GM12878 (cell line): ENCODE measurements around the gene PTK7. TPM values are rescaled to one million over a fixed set of nuclear protein-coding genes. Genes with fewer than 3 reads are reported as not detected.
A peak's percentile ranks its signal among the peaks of the same experiment; 100 is the strongest.

Source experiments
- CHD2 ChIP-seq: IDR thresholded peaks from 2 replicates; pipeline ENCODE4 v1.6.1; 2011; ENCODE audit warnings: low read depth, low read length, improper control_type of control experiment, borderline replicate concordance
- DPF2 ChIP-seq: fragments of 450-650 bp; IDR thresholded peaks from 2 replicates; pipeline ENCODE4 v1.6.1; 2017; ENCODE audit warnings: mild to moderate bottlenecking
- EGR1 ChIP-seq, 2 experiments: IDR thresholded peaks; 1 replicate in 1 of 2; 2 replicates in 1 of 2; pipeline ENCODE4 v1.6.1; 2011 to 2012; ENCODE audit warnings: low read depth in 2 of 2, low read length in 2 of 2, borderline replicate concordance in 1 of 2, mild to moderate bottlenecking in 1 of 2, moderate library complexity in 1 of 2
- EZH2 ChIP-seq: IDR thresholded peaks from 2 replicates; pipeline ENCODE4 v1.6.1; 2012; ENCODE audit warnings: low read depth, mild to moderate bottlenecking, control low read depth, inconsistent platforms, low read length, borderline replicate concordance; ENCODE audit not compliant: control insufficient read depth
- FOS ChIP-seq: IDR thresholded peaks from 3 replicates; pipeline ENCODE4 v1.6.1; 2011; ENCODE audit warnings: borderline replicate concordance; ENCODE audit not compliant: insufficient read length; ENCODE audit errors: extremely low read depth
- GATAD2B ChIP-seq: fragments of 450-650 bp; conservative IDR thresholded peaks from 2 replicates; pipeline ENCODE4 v1.6.1; 2017; ENCODE audit warnings: low read depth, mild to moderate bottlenecking, moderate library complexity
- KLF5 ChIP-seq: fragments of 450-650 bp; IDR thresholded peaks from 2 replicates; pipeline ENCODE4 v1.6.1; 2014; ENCODE audit warnings: mild to moderate bottlenecking; ENCODE audit not compliant: partially characterized antibody
- MEF2A ChIP-seq: IDR thresholded peaks from 2 replicates; pipeline ENCODE4 v1.6.1; 2011; ENCODE audit warnings: low read depth, mild to moderate bottlenecking, low read length, moderate library complexity; ENCODE audit not compliant: insufficient read depth
- MYB ChIP-seq: fragments of 150-350 bp; IDR thresholded peaks from 2 replicates; pipeline ENCODE4 v1.6.1; 2014; ENCODE audit warnings: mild to moderate bottlenecking, low read depth, low read length, borderline replicate concordance
- NBN ChIP-seq: fragments of 450-650 bp; IDR thresholded peaks from 2 replicates; pipeline ENCODE4 v1.6.1; 2016
- PAX8 ChIP-seq: fragments of 450-650 bp; IDR thresholded peaks from 2 replicates; pipeline ENCODE4 v1.6.1; 2017; ENCODE audit warnings: mild to moderate bottlenecking, moderate library complexity
- YBX1 ChIP-seq: fragments of 450-650 bp; IDR thresholded peaks from 2 replicates; pipeline ENCODE4 v1.6.1; 2016; ENCODE audit warnings: antibody characterized with exemption
- ZNF384 ChIP-seq: IDR thresholded peaks from 2 replicates; pipeline ENCODE4 v1.6.1; 2012; ENCODE audit warnings: low read depth, mild to moderate bottlenecking, low read length, improper control_type of control experiment, borderline replicate concordance
- ZZZ3 ChIP-seq: IDR thresholded peaks from 2 replicates; pipeline ENCODE4 v1.6.1; 2011; ENCODE audit warnings: low read depth; ENCODE audit not compliant: control insufficient read depth, insufficient read length
- polyA plus RNA-seq, 11 experiments: library from polyadenylated mRNA; depleted of rRNA in 4 of 11; unstranded in 6 of 11; stranded (reverse) in 5 of 11; fragments of >200 nt; fragmentation: Nextera tagmentation in 4 of 11; fragmentation: Illumina TruSeq in 1 of 11; extraction: Ambion mirVana in 4 of 11; extraction: Trizol in 1 of 11; gene quantifications; 1 replicate in 1 of 11; 2 replicates in 10 of 11; pipeline versions ENCODE4 v1.2.1 to v1.2.3, GENCODE V29; 2011 to 2016; ENCODE audit warnings: inconsistent platforms in 2 of 11, missing spikeins in 2 of 11, low read depth in 1 of 11
- total RNA-seq, 4 experiments: library from RNA; depleted of rRNA in 3 of 4; stranded (reverse); fragments of >200 nt in 3 of 4; fragmentation: Illumina TruSeq in 1 of 4; extraction: Trizol in 1 of 4; gene quantifications; 2 replicates each; pipeline versions ENCODE4 v1.2.1 to v1.2.3, GENCODE V29; 2013 to 2021
- TF ChIP-seq, protein P1 (sequence below): fragments of 150-350 bp; IDR thresholded peaks from 2 replicates; pipeline ENCODE4 v1.6.1; 2016; ENCODE audit warnings: low read depth, low read length
- TF ChIP-seq, protein P2 (sequence below): fragments of 450-650 bp; IDR thresholded peaks from 2 replicates; pipeline ENCODE4 v1.6.1; 2018; ENCODE audit warnings: mild to moderate bottlenecking, low read depth, moderate library complexity; ENCODE audit not compliant: partially characterized antibody
- TF ChIP-seq, protein P3 (sequence below): IDR thresholded peaks from 2 replicates; pipeline ENCODE4 v1.6.1; 2011; ENCODE audit warnings: low read depth, low read length, improper control_type of control experiment, borderline replicate concordance
- TF ChIP-seq, protein P4 (sequence below): IDR thresholded peaks from 2 replicates; pipeline ENCODE4 v1.6.1; 2011; ENCODE audit warnings: borderline replicate concordance, low read depth, mild to moderate bottlenecking, moderate library complexity, mixed read lengths, low read length; ENCODE audit not compliant: insufficient read depth; ENCODE audit errors: extremely low read length
- TF ChIP-seq, protein P5 (sequence below): fragments of 450-650 bp; IDR thresholded peaks from 2 replicates; pipeline ENCODE4 v1.6.1; 2017; ENCODE audit warnings: mild to moderate bottlenecking

Gene PTK7
- total and polyA plus RNA-seq, 10 of the 15 experiments (the other 5 are each of a cell fraction or from before 2014, with no cell fraction given) = 0.18 to 14.4 (median 3.3) TPM; not detected in 1

DNA sequence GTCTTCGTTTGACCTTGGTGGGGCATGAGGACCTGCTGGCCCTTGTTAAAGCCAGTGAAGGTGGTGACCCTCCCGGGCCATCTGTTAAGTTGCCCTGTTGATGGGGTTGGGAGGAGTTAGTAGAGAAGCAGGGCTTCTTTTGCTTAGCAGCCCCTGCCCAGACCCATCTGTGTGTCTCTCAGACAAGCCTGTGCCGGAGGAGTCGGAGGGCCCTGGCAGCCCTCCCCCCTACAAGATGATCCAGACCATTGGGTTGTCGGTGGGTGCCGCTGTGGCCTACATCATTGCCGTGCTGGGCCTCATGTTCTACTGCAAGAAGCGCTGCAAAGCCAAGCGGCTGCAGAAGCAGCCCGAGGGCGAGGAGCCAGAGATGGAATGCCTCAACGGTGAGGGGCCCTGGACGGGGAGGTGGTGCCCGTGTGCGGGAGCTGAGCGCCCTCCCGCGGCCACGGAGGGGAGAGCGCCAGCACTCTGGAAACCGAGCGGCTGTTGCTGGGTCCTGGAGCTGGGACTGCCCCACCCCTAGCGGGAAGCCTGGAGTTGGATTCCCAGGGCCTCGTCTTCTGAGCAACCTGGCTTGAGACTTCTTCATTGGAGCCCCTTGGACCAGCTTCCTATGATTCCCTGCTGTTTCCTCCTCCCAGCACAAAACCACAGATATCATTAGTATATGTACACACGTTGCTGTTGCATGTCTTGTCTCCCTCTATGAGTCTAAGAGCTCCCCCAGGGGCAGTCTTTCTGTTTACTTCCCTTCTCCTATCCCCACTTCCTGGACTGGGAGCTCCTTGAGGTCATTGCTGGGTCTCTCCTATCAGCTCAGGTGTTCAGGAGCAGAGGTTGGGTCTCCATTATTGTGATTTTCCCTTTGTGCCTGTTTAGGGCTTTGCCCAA lies 67.4 kb downstream of the PTK7 start (continued):
- TF ChIP-seq, protein P1, sequence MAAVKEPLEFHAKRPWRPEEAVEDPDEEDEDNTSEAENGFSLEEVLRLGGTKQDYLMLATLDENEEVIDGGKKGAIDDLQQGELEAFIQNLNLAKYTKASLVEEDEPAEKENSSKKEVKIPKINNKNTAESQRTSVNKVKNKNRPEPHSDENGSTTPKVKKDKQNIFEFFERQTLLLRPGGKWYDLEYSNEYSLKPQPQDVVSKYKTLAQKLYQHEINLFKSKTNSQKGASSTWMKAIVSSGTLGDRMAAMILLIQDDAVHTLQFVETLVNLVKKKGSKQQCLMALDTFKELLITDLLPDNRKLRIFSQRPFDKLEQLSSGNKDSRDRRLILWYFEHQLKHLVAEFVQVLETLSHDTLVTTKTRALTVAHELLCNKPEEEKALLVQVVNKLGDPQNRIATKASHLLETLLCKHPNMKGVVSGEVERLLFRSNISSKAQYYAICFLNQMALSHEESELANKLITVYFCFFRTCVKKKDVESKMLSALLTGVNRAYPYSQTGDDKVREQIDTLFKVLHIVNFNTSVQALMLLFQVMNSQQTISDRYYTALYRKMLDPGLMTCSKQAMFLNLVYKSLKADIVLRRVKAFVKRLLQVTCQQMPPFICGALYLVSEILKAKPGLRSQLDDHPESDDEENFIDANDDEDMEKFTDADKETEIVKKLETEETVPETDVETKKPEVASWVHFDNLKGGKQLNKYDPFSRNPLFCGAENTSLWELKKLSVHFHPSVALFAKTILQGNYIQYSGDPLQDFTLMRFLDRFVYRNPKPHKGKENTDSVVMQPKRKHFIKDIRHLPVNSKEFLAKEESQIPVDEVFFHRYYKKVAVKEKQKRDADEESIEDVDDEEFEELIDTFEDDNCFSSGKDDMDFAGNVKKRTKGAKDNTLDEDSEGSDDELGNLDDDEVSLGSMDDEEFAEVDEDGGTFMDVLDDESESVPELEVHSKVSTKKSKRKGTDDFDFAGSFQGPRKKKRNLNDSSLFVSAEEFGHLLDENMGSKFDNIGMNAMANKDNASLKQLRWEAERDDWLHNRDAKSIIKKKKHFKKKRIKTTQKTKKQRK = no peak
- TF ChIP-seq, protein P2, sequence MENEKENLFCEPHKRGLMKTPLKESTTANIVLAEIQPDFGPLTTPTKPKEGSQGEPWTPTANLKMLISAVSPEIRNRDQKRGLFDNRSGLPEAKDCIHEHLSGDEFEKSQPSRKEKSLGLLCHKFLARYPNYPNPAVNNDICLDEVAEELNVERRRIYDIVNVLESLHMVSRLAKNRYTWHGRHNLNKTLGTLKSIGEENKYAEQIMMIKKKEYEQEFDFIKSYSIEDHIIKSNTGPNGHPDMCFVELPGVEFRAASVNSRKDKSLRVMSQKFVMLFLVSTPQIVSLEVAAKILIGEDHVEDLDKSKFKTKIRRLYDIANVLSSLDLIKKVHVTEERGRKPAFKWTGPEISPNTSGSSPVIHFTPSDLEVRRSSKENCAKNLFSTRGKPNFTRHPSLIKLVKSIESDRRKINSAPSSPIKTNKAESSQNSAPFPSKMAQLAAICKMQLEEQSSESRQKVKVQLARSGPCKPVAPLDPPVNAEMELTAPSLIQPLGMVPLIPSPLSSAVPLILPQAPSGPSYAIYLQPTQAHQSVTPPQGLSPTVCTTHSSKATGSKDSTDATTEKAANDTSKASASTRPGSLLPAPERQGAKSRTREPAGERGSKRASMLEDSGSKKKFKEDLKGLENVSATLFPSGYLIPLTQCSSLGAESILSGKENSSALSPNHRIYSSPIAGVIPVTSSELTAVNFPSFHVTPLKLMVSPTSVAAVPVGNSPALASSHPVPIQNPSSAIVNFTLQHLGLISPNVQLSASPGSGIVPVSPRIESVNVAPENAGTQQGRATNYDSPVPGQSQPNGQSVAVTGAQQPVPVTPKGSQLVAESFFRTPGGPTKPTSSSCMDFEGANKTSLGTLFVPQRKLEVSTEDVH = no peak
- TF ChIP-seq NBN (no peak), ZNF384 (no peak), KLF5 (no peak), MEF2A (no peak), ZZZ3 (no peak), PAX8 (no peak), CHD2 (no peak), EZH2 (no peak), FOS (no peak), MYB (no peak), YBX1 (no peak), GATAD2B (0 out of 2 replicates have a peak, but pooled peaks have one; percentile 15), EGR1 (IDR thresholded peaks at IDR 0.05; ENCODE audit: borderline replicate concordance in 1 of 2, low read depth in 2 of 2, low read length in 2 of 2) (no peak), DPF2 (no peak)
- TF ChIP-seq, protein P3, sequence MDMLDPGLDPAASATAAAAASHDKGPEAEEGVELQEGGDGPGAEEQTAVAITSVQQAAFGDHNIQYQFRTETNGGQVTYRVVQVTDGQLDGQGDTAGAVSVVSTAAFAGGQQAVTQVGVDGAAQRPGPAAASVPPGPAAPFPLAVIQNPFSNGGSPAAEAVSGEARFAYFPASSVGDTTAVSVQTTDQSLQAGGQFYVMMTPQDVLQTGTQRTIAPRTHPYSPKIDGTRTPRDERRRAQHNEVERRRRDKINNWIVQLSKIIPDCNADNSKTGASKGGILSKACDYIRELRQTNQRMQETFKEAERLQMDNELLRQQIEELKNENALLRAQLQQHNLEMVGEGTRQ = no peak
- TF ChIP-seq, protein P4, sequence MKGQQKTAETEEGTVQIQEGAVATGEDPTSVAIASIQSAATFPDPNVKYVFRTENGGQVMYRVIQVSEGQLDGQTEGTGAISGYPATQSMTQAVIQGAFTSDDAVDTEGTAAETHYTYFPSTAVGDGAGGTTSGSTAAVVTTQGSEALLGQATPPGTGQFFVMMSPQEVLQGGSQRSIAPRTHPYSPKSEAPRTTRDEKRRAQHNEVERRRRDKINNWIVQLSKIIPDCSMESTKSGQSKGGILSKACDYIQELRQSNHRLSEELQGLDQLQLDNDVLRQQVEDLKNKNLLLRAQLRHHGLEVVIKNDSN = no peak
- TF ChIP-seq, protein P5, sequence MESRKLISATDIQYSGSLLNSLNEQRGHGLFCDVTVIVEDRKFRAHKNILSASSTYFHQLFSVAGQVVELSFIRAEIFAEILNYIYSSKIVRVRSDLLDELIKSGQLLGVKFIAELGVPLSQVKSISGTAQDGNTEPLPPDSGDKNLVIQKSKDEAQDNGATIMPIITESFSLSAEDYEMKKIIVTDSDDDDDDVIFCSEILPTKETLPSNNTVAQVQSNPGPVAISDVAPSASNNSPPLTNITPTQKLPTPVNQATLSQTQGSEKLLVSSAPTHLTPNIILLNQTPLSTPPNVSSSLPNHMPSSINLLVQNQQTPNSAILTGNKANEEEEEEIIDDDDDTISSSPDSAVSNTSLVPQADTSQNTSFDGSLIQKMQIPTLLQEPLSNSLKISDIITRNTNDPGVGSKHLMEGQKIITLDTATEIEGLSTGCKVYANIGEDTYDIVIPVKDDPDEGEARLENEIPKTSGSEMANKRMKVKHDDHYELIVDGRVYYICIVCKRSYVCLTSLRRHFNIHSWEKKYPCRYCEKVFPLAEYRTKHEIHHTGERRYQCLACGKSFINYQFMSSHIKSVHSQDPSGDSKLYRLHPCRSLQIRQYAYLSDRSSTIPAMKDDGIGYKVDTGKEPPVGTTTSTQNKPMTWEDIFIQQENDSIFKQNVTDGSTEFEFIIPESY = no peak
